ENCODE data around the gene ATP9A.

Gene ATP9A

GRCh38 chr20:51807720-51808250, 39.6 kb upstream of the ATP9A start:
- Histone ChIP-seq H3K4me2 (no peak overlapping the region), H3K4me3 (no peak overlapping the region), H3K27ac (no peak overlapping the region), H3K36me3 (no peaks in the 10 kb centered on the region), H3K9me3 (replicated peaks in 1 of 11) (no peaks in the 10 kb centered on the region), H3K9ac (no peak overlapping the region), H3K4me1 (peaks cover 0 to 2% (median 0%) of the 10 kb centered on the region in 10 experiments; a peak in 3 of 20 replicates), H3K27me3 (no peaks in the 10 kb centered on the region), H4K20me1 (no peaks in the 10 kb centered on the region)
- no peak for TF ChIP-seq Cebpa-rat (IDR thresholded peaks at IDR 0.05)

- Histone ChIP-seq H3K27ac (no peak overlapping the region), H3K4me2 (no peak overlapping the region)
Measured at GRCh38 chr20:51804754-51805153, 36.6 kb upstream of the ATP9A start.

GRCh38 chr20:51803148-51803854, 35.1 kb upstream of the ATP9A start:
- 0 out of 22 replicates have a peak overlapping the region, but pooled peaks of 1 of the 11 experiments have one; percentile 82 for H3K4me2 ChIP-seq
- H3K36me3 ChIP-seq: no peaks in the 10 kb centered on the region
- no peak overlapping the region for H3K27ac ChIP-seq
- no peak overlapping the region for H3K9ac ChIP-seq
- H4K20me1 ChIP-seq: no peaks in the 10 kb centered on the region
- no peak overlapping the region for H3K4me3 ChIP-seq
- peaks cover 0 to 12% (median 0%) of the 10 kb centered on the region in 11 experiments; a peak in 1 of 22 replicates for H3K27me3 ChIP-seq
- TF ChIP-seq Cebpa-rat (IDR thresholded peaks at IDR 0.05): no peak
- no peaks in the 10 kb centered on the region for H3K9me3 ChIP-seq (replicated peaks in 1 of 11)
- H3K4me1 ChIP-seq: peaks cover 11 to 40% (median 28%) of the 10 kb centered on the region in 10 experiments

More at GRCh38 chr20:51804754-51805153, 36.6 kb upstream of the ATP9A start:
- Histone ChIP-seq H3K9ac (no peak overlapping the region), H3K9me3 (replicated peaks in 1 of 11) (no peaks in the 10 kb centered on the region), H4K20me1 (no peaks in the 10 kb centered on the region), H3K27me3 (peaks cover 0 to 12% (median 0%) of the 10 kb centered on the region in 11 experiments; a peak in 1 of 22 replicates), H3K36me3 (no peaks in the 10 kb centered on the region), H3K4me3 (no peak overlapping the region), H3K4me1 (peaks cover 3 to 28% (median 16%) of the 10 kb centered on the region in 10 experiments)
- no peak for TF ChIP-seq Cebpa-rat (IDR thresholded peaks at IDR 0.05)

GRCh38 chr20:51802170-51802751, 34.1 kb upstream of the ATP9A start, which contains the start of gene SALL4:
SALL4 (minus strand) TSS chr20:51802521; CDS start chr20:51802408, 113 bp downstream.
- no peaks in the 10 kb centered on the region for H4K20me1 ChIP-seq
- H3K27me3 ChIP-seq: peaks cover 0 to 12% (median 0%) of the 10 kb centered on the region in 11 experiments; a peak in 1 of 22 replicates
- peak within 1 kb of the TSS; percentile 82 to 99 (median 95) for H3K4me2 ChIP-seq
- no peak for TF ChIP-seq Cebpa-rat (IDR thresholded peaks at IDR 0.05)
- no peaks in the 10 kb centered on the region for H3K36me3 ChIP-seq
- peak within 1 kb of the TSS; percentile 83 to 96 (median 92) for H3K27ac ChIP-seq
- H3K4me3 ChIP-seq: peak within 1 kb of the TSS; percentile 68 to 82 (median 76)
- H3K9ac ChIP-seq: peak within 1 kb of the TSS; percentile 86 to 94 (median 91)
- H3K9me3 ChIP-seq (replicated peaks in 1 of 11): no peaks in the 10 kb centered on the region
- peaks cover 11 to 40% (median 28%) of the 10 kb centered on the region in 10 experiments for H3K4me1 ChIP-seq

- H3K36me3 ChIP-seq: no peaks in the 10 kb centered on the region
- TF ChIP-seq Cebpa-rat (IDR thresholded peaks at IDR 0.05): no peak
- H3K9ac ChIP-seq: peak overlapping the region; percentile 86 to 94 (median 91)
- H3K4me3 ChIP-seq: peak overlapping the region; percentile 68 to 82 (median 76)
- H3K9me3 ChIP-seq (replicated peaks in 1 of 11): no peaks in the 10 kb centered on the region
- H3K4me2 ChIP-seq: peak overlapping the region; percentile 82 to 99 (median 95)
- peak overlapping the region; percentile 83 to 96 (median 92); a peak in 21 of 22 replicates for H3K27ac ChIP-seq
- no peaks in the 10 kb centered on the region for H4K20me1 ChIP-seq
- peaks cover 0 to 12% (median 0%) of the 10 kb centered on the region in 11 experiments; a peak in 1 of 22 replicates for H3K27me3 ChIP-seq
- H3K4me1 ChIP-seq: peaks cover 11 to 40% (median 28%) of the 10 kb centered on the region in 10 experiments
Measured at GRCh38 chr20:51801823-51802123, 33.6 kb upstream of the ATP9A start.

GRCh38 chr20:51801122-51801822, 33.1 kb upstream of the ATP9A start:
- Histone ChIP-seq H3K9me3 (replicated peaks in 1 of 11) (no peaks in the 10 kb centered on the region), H3K27ac (peak overlapping the region; percentile 83 to 96 (median 92)), H3K27me3 (peaks cover 0 to 12% (median 0%) of the 10 kb centered on the region in 11 experiments; a peak in 1 of 22 replicates), H3K4me2 (peak overlapping the region; percentile 82 to 99 (median 95)), H4K20me1 (no peaks in the 10 kb centered on the region), H3K4me3 (peak overlapping the region; percentile 68 to 82 (median 76)), H3K9ac (peak overlapping the region; percentile 86 to 94 (median 91)), H3K4me1 (peaks cover 11 to 40% (median 28%) of the 10 kb centered on the region in 10 experiments), H3K36me3 (no peaks in the 10 kb centered on the region)
- TF ChIP-seq Cebpa-rat (IDR thresholded peaks at IDR 0.05): no peak

- no peak for TF ChIP-seq Cebpa-rat (IDR thresholded peaks at IDR 0.05)
- Histone ChIP-seq H3K9me3 (replicated peaks in 1 of 11) (no peaks in the 10 kb centered on the region), H3K27ac (peak overlapping the region; percentile 83 to 96 (median 92)), H3K9ac (peak overlapping the region; percentile 86 to 94 (median 91)), H3K27me3 (peaks cover 0 to 12% (median 0%) of the 10 kb centered on the region in 11 experiments; a peak in 1 of 22 replicates), H3K4me2 (peak overlapping the region; percentile 82 to 99 (median 95)), H3K4me3 (peak overlapping the region; percentile 68 to 82 (median 76)), H3K4me1 (peaks cover 11 to 40% (median 28%) of the 10 kb centered on the region in 10 experiments), H3K36me3 (no peaks in the 10 kb centered on the region), H4K20me1 (no peaks in the 10 kb centered on the region)
Measured at GRCh38 chr20:51800872-51801121, 32.6 kb upstream of the ATP9A start.

- H3K4me3 ChIP-seq: peak overlapping the region; percentile 68 to 82 (median 76)
- peaks cover 0 to 12% (median 0%) of the 10 kb centered on the region in 11 experiments; a peak in 1 of 22 replicates for H3K27me3 ChIP-seq
- no peaks in the 10 kb centered on the region for H3K36me3 ChIP-seq
- H3K27ac ChIP-seq: peak overlapping the region; percentile 83 to 96 (median 92)
- H3K4me1 ChIP-seq: peaks cover 11 to 41% (median 28%) of the 10 kb centered on the region in 10 experiments
- no peaks in the 10 kb centered on the region for H4K20me1 ChIP-seq
- H3K9ac ChIP-seq: peak overlapping the region; percentile 86 to 94 (median 91)
- peak overlapping the region; percentile 82 to 99 (median 95) for H3K4me2 ChIP-seq
- no peak for TF ChIP-seq Cebpa-rat (IDR thresholded peaks at IDR 0.05)
- H3K9me3 ChIP-seq (replicated peaks in 1 of 11): no peaks in the 10 kb centered on the region
Measured at GRCh38 chr20:51800060-51800871, 32.1 kb upstream of the ATP9A start.
